Measurements from ENCODE around the gene ALLC.
A peak's percentile ranks its signal among the peaks of the same experiment; 100 is the strongest.

The ALLC gene

DNA sequence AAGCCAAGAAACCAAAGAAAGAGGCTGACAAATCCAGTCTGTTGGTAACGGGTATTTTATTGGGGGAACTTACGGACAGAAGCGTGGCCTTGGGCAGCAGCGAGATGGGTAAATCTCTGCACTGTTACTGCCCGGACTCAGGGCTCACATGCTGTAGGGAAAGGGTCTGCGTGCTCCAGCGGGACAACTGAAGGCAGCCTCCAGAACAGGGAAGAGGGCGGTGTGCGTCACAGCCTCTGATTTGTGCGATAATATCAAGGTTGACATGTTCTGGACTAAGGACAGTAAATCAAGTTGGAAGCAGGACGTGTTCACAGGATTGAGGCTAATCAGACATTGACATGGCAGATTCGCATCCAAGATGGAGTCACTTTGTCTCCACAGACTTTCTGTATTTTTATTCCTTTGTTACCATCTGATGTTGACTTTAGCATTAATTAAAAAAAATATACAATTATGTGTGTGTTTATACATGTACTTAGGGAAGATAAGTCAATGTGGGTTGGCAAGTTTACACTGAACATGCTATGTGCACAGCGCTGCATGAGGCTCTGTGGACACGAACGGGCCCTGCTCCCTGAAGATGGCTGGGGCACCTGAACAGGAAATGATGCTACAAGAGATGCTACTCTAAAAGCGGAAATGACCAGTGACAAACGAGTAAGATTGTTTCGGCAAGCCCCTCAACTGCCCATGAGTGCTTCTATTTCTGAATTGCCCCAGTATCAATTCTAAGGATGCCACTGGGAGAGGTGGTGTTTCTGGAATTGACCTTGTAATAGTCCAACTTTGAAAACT, 22.7 kb downstream of the ALLC start:
- no peak for DNase-seq

- DNase-seq = no peak
Observed at GRCh38 chr2:3681625-3682024, 23.6 kb downstream of the ALLC start.

DNA sequence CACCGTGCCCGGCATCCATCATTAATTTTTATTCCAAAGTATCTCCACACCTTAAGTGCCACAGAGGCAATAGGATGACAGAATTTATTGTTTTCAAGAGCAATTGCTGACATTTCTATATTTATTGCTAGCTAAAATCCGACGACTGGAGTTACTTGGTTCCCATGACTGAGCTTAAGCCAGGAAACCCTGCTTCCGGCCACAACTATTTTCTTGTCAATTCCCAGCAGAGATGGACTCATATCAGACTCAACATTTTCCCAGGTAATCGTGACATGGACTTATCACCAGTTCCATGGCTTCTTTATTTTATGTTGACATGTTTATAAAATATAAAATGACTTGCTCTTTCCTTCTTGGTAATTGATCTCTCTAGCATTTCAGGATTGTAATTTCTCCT, 24.8 kb downstream of the ALLC start:
- no peak for DNase-seq

- DNase-seq = peak; percentile 15
Observed at GRCh38 chr2:3683748-3684454, 25.9 kb downstream of the ALLC start.

GRCh38 chr2:3689998-3690748, 32.2 kb downstream of the ALLC start:
- no peak for DNase-seq

GRCh38 chr2:3692375-3692774, 34.4 kb downstream of the ALLC start:
- DNase-seq = no peak

DNA sequence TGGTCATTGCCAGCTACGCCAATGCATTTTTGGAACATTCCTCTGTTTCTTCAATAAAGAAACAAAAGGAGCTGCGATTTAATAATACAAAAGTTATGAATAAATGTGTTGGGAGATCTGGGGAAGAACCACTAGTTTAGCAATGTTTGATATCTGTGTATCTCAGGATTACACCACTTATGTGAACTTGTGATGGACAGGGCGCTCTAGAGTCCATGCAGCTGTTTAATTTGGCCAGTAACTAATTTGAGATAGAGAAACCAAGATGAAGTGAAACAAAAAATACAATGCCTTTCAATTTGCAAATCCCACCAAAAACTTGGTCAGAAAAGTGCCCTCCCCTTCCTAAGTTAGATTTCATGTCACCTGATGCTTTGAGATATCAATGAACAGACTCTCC, 38.5 kb downstream of the ALLC start:
- no peak for DNase-seq

DNA sequence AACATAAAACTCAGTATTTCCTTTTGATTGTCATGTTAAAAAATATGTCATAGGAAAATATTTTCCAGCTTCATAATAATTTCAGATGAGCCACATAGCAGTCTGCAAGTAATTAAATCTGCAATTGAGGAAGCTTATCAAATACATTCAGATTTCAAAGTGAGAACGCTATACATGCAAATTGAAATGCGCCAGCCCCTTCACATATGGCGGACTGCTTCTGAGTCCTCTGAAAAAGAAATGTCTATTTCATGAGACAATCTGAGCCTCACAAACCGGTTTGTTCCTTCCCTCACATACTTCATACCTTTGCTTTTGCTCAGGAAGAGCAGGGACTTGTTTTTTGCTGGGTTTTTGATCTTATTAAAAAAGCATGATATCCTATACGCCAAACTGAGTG, 43.1 kb downstream of the ALLC start:
- no peak for DNase-seq

DNA sequence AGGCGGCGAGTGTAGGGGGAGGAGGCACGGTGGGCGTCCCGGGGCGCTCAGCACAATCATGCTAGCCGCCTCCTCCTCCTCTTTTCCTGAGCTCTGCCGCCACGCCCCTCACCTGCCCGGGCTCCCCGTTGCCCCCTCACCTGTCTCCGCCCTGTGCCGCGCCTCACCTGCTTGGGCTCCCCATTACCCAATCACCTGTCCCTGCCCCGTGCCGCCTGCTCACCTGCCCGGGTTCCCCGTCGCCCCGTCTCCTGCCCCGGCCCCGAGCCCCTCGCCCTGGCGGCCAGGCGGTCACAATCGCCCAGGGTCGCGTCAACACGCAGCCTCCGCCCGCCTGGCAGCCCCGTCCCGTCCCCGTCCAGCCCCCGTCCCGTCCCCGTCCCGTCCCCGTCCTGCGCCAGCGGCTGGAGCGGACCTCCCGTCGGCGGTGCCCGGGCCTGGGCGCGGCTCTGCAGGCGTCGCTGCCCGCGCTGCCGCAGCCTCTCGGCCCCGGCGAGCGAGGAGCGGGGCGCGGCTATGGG, 45.3 kb downstream of the ALLC start, which contains the start of gene DCDC2C:
TSS of gene DCDC2C (plus strand) at position 340 of the 521 bp plus-strand sequence. CDS start at position 517, 177 bp downstream.
- no peak for DNase-seq

DNA sequence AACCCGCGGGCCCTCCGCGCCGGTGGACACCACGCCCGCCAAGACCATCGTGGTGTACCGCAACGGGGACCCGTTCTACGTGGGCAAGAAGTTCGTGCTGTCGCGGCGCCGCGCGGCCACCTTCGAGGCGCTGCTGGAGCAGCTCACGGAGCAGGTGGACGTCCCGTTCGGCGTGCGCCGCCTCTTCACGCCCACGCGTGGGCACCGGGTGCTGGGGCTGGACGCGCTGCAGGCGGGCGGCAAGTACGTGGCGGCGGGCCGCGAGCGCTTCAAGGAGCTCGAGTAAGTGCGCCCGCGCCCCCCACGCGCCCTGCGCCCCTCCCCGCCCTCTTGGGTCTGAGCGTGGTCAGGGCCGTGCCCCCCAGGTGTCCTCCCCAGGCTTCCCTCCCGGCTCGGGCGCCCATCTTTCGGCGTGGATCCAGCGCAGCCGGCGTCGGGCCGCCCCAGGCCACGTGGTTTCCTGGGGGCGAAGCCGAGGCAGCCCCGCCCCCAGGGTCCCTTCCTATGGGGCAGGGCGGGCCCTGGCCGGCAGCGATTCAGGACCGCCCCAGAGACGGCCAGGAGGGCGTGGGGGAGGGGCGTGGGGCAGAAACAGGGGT, 45.9 kb downstream of the ALLC start:
- DNase-seq = no peak

DNA sequence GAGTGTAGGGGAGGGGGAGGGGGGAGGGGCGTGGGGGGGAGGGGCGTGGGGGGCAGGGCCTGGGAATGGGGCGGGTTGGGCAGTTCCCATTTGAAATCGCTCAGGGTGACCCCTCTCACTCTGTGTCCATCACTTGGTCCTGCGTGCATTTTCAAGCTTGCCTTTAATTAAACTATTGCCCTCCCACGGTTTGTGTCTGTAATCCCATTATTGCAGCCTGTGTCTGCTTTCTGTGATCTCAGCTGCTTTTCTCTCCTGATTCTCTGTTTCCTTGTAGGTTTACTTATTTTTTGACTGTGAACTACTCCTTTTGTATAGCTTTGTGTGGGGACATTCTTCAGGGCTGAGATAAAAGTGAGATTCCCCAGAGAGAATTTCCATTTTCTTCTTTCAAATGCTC, 46.7 kb downstream of the ALLC start:
- no peak for DNase-seq

- DNase-seq = no peak
Observed at GRCh38 chr2:3705782-3706181, 47.8 kb downstream of the ALLC start.

DNA sequence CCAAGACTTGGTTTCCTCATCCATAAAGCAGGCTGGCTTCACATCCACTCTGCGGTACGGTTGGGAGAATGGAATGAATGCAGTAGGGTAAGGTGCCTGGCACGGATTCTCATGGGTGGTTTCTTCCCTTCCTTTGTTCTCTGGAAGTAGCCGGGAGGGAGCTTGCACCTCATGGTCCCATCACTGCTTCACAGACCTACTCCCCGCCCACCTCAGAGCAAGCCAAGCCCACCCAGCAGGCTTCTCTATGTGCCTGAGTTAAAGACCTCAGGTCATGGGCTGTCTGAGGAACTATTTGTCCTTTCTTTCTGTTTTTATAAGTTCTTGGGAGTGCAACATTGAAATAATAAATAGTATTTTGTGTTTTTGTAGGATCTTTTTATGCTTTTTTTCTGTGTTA, 48.9 kb downstream of the ALLC start:
- no peak for DNase-seq

- DNase-seq = no peak
Observed at GRCh38 chr2:3708576-3708975, 50.6 kb downstream of the ALLC start.

DNA sequence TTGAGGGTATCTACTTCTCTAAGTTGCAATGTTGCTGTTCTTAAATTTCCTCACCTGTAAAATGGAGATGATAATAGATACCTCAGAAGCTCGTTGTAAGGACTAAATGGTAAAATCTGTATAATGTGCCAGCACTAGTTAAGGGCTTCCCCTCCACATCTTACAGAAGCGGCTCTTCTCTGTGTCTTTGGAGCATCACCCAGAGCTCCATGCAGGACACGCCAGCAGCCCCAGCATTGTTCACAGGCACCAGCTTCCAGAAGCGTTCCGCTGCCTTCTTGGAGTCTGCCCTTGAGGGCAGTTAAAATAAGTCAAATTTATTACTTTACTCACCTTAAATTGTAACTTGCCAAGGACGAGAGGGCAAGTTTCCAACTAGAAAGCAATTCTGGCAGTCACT, 51.2 kb downstream of the ALLC start:
- no peak for DNase-seq

- no peak for DNase-seq
Observed at GRCh38 chr2:3712424-3712823, 54.4 kb downstream of the ALLC start.

DNA sequence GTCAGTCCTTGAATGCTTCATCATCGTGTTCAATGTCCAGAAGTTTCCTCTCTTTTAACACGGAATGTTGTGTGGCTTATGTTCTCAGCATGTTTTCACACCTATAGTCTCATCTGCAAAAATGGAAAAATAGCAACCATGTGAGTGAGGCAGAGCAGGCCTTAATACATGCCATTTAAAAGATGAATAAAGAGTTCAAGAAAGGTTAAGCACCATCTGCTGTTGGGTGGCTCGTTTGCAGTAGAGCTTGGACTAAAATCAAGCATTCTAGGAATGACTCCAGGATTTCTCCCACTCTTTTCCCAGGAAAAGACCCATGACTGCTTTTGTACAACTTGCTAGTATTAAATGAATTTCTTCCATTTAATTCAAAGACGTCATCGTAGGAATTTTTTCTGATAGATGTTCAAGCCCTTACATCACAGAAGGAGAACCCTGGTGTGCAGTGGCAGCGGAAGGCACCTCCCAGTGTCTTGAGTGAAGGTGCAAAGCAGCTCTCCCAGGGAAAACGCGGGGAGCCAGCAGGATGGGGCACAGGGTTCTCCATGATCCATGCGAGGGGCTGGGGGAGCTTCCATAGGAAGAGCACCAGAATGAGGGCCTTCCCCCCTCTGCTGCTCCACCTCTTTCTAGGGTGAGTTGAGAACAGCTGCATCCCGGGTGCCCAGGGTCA, 55.0 kb downstream of the ALLC start:
- no peak for DNase-seq

- DNase-seq = no peak
Observed at GRCh38 chr2:3718679-3719078, 60.7 kb downstream of the ALLC start.

- no peak for DNase-seq
Observed at GRCh38 chr2:3725002-3725401, 67.0 kb downstream of the ALLC start.

DNA sequence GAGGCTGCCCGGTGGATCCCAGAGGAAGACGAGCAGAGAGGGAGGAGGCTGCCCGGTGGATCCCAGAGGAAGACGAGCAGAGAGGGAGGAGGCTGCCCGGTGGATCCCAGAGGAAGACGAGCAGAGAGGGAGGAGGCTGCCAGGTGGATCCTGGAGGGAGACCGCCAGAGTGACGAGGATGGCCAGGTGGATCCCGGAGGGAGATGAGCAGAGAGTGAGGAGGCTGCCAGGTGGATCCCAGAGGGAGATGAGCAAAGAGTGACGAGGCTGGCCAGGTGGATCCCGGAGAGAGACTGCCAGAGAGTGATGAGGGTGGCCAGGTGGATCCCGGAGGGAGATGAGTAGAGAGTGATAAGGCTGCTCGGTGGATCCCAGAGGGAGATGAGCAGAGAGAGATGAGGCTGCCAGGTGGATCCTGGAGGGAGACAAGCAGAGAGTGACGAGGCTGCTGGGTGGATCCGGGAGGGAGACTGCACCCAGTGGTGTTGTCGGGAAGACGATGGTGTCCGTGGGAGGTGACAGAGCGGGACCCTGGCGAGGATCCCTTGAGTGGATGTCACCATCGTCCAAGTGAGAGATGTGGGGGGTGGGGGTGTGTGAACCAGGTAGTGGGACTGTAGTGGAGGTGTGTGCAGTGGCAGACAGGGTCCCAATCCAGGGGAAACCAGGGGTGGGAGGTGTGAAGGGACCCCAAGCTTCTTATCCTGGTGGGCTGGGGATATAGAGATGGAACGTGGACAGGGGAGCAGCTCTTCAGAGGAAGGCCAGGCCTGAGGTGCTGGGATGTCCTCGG, 67.7 kb downstream of the ALLC start:
- no peak for DNase-seq

DNA sequence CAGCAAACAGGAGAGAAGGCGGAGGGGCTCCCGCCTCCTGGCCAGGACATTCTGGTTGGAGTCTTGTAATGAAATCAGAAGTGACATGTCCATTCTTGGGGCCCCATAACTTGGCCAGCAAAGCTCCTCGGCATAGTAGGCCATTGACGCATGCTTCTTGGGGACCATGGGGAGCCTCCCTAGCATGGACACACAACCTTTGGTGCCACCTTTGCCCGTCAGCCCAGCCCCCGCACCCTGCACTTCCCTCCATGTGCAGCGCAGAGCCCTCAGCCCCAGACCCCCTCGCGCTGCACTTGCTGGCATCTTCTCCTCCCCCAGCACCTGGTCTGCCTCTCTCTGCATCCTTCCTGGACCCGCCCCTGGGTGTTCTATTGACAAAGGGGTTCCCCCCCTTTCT, 68.5 kb downstream of the ALLC start:
- no peak for DNase-seq
